Progenitor cell of endocrine pancreas (in vitro differentiated cells): ENCODE results near the gene BSN. TPM values are rescaled to one million over a fixed set of nuclear protein-coding genes. Genes with fewer than 3 reads are reported as not detected.

Experiments
- DNase-seq: peaks from one replicate; pipeline ENCODE4 v3.0.0; 2021; ENCODE audit warnings: low spot score; ENCODE audit not compliant: unreplicated experiment
- H3K27ac Mint-ChIP-seq: 2 replicates; pipeline ENCODE4 v1.8.0; 2021; ENCODE audit warnings: mild to moderate bottlenecking, moderate library complexity, mixed read lengths
- H3K27me3 Mint-ChIP-seq: 2 replicates; pipeline ENCODE4 v1.8.0; 2021; ENCODE audit warnings: mixed read lengths
- H3K36me3 Mint-ChIP-seq: 2 replicates; pipeline ENCODE4 v1.8.0; 2022; ENCODE audit warnings: mixed read lengths; ENCODE audit not compliant: insufficient read depth
- H3K4me1 Mint-ChIP-seq: 2 replicates; pipeline ENCODE4 v1.8.0; 2021; ENCODE audit warnings: low read depth, mixed read lengths
- H3K4me3 Mint-ChIP-seq: 2 replicates; pipeline ENCODE4 v1.8.0; 2021; ENCODE audit warnings: low read depth, mild to moderate bottlenecking, moderate library complexity, mixed read lengths
- H3K9me3 Mint-ChIP-seq: 2 replicates; pipeline ENCODE4 v1.8.0; 2021; ENCODE audit warnings: low read depth, mixed read lengths
- CTCF ChIP-seq: fragments of 200-600 bp; sonication (generic); IDR thresholded peaks from one replicate; pipeline ENCODE4 v1.5.0; 2021; ENCODE audit warnings: antibody characterized with exemption, mild to moderate bottlenecking; ENCODE audit not compliant: unreplicated experiment
- total RNA-seq: library from RNA; stranded (reverse); gene quantifications from 2 replicates; pipeline ENCODE4 v1.2.1, GENCODE V29; 2021

BSN gene
- total RNA-seq, 1 donor from 2014 or later, result 3.8 TPM

- DNase-seq, result no peak
- Mint-ChIP-seq H3K36me3 (peaks cover 3% of the 10 kb centered on the region), H3K27ac (no peak overlapping the region), H3K27me3 (no peaks in the 10 kb centered on the region), H3K9me3 (no peaks in the 10 kb centered on the region), H3K4me3 (no peak overlapping the region), H3K4me1 (no peaks in the 10 kb centered on the region)
- no peak for TF ChIP-seq CTCF
Observed at GRCh38 chr3:49700014-49700413, 145.7 kb downstream of the BSN start.

- TF ChIP-seq CTCF, result no peak
- no peak for DNase-seq
- peaks cover 3% of the 10 kb centered on the region for H3K36me3 Mint-ChIP-seq
Observed at GRCh38 chr3:49700453-49701128, 146.3 kb downstream of the BSN start.

GRCh38 chr3:49701388-49702077 is 147.3 kb downstream of the BSN start:
- Mint-ChIP-seq H3K27ac (no peak overlapping the region), H3K4me1 (no peaks in the 10 kb centered on the region), H3K36me3 (peaks cover 3% of the 10 kb centered on the region), H3K4me3 (no peak overlapping the region), H3K27me3 (no peaks in the 10 kb centered on the region), H3K9me3 (no peaks in the 10 kb centered on the region)
- DNase-seq, result no peak
- TF ChIP-seq CTCF, result peak; percentile 39

More at GRCh38 chr3:49700453-49701128, 146.3 kb downstream of the BSN start:
- no peaks in the 10 kb centered on the region for H3K9me3 Mint-ChIP-seq
- no peaks in the 10 kb centered on the region for H3K4me1 Mint-ChIP-seq
- H3K27me3 Mint-ChIP-seq, result no peaks in the 10 kb centered on the region
- no peak overlapping the region for H3K4me3 Mint-ChIP-seq
- no peak overlapping the region for H3K27ac Mint-ChIP-seq

- H3K4me3 Mint-ChIP-seq, result no peak overlapping the region
- no peaks in the 10 kb centered on the region for H3K27me3 Mint-ChIP-seq
- TF ChIP-seq CTCF, result no peak
- peaks cover 4% of the 10 kb centered on the region for H3K36me3 Mint-ChIP-seq
- no peaks in the 10 kb centered on the region for H3K4me1 Mint-ChIP-seq
- no peak overlapping the region for H3K27ac Mint-ChIP-seq
- H3K9me3 Mint-ChIP-seq, result no peaks in the 10 kb centered on the region
- DNase-seq, result no peak
Observed at GRCh38 chr3:49702672-49703071, 148.4 kb downstream of the BSN start.

GRCh38 chr3:49703443-49703927 is 149.2 kb downstream of the BSN start:
- no peaks in the 10 kb centered on the region for H3K9me3 Mint-ChIP-seq
- no peaks in the 10 kb centered on the region for H3K4me1 Mint-ChIP-seq
- peak; percentile 41 for DNase-seq
- H3K4me3 Mint-ChIP-seq, result no peak overlapping the region
- H3K36me3 Mint-ChIP-seq, result peaks cover 5% of the 10 kb centered on the region
- no peak overlapping the region for H3K27ac Mint-ChIP-seq
- TF ChIP-seq CTCF, result peak; percentile 81
- H3K27me3 Mint-ChIP-seq, result no peaks in the 10 kb centered on the region
